ENCODE measurements around the gene FAM20B.

FAM20B gene

GRCh38 chr1:179012038-179012437 lies 13.7 kb upstream of the FAM20B start:
- TF ChIP-seq ZNF274 (IDR thresholded peaks at IDR 0.05; ENCODE audit: low read depth, low read length), result no peak
- no peak for TF ChIP-seq YY1 (IDR thresholded peaks at IDR 0.05; ENCODE audit: insufficient read depth, insufficient read length)
- no peak for TF ChIP-seq SUZ12 (IDR thresholded peaks at IDR 0.05; ENCODE audit: extremely low read depth, insufficient read depth, insufficient read length)
- Histone ChIP-seq H3K36me3 (ENCODE audit: insufficient read depth, insufficient read length, low read length) (no peaks in the 10 kb centered on the region), H3K4me3 (ENCODE audit: insufficient read length, low read depth) (no peak overlapping the region), H3K9me3 (ENCODE audit: insufficient read depth, low read length) (no peaks in the 10 kb centered on the region), H3K9ac (ENCODE audit: insufficient read length, low read depth) (no peak overlapping the region), H3K27me3 (ENCODE audit: insufficient read depth, insufficient read length) (no peaks in the 10 kb centered on the region), H3K4me1 (ENCODE audit: insufficient read depth, insufficient read length) (no peaks in the 10 kb centered on the region)
- no peak for DNase-seq (ENCODE audit: low read depth, low spot score)

GRCh38 chr1:179014123-179014522 lies 11.6 kb upstream of the FAM20B start:
- H3K9me3 ChIP-seq (ENCODE audit: insufficient read depth, low read length), result no peaks in the 10 kb centered on the region

GRCh38 chr1:179015396-179015795 lies 10.3 kb upstream of the FAM20B start:
- Histone ChIP-seq H3K9ac (ENCODE audit: insufficient read length, low read depth) (no peak overlapping the region), H3K4me1 (ENCODE audit: insufficient read depth, insufficient read length) (no peaks in the 10 kb centered on the region), H3K9me3 (ENCODE audit: insufficient read depth, low read length) (no peaks in the 10 kb centered on the region), H3K4me3 (ENCODE audit: insufficient read length, low read depth) (no peak overlapping the region), H3K27me3 (ENCODE audit: insufficient read depth, insufficient read length) (no peaks in the 10 kb centered on the region), H3K36me3 (ENCODE audit: insufficient read depth, insufficient read length, low read length) (no peaks in the 10 kb centered on the region)
- TF ChIP-seq ZNF274 (IDR thresholded peaks at IDR 0.05; ENCODE audit: low read depth, low read length), result no peak
- TF ChIP-seq YY1 (IDR thresholded peaks at IDR 0.05; ENCODE audit: insufficient read depth, insufficient read length), result no peak
- TF ChIP-seq SUZ12 (IDR thresholded peaks at IDR 0.05; ENCODE audit: extremely low read depth, insufficient read depth, insufficient read length), result no peak
- no peak for DNase-seq (ENCODE audit: low read depth, low spot score)

More at GRCh38 chr1:179014123-179014522, 11.6 kb upstream of the FAM20B start:
- Histone ChIP-seq H3K36me3 (ENCODE audit: insufficient read depth, insufficient read length, low read length) (no peaks in the 10 kb centered on the region), H3K4me1 (ENCODE audit: insufficient read depth, insufficient read length) (no peaks in the 10 kb centered on the region), H3K4me3 (ENCODE audit: insufficient read length, low read depth) (no peak overlapping the region), H3K9ac (ENCODE audit: insufficient read length, low read depth) (no peak overlapping the region), H3K27me3 (ENCODE audit: insufficient read depth, insufficient read length) (no peaks in the 10 kb centered on the region)
- no peak for TF ChIP-seq ZNF274 (IDR thresholded peaks at IDR 0.05; ENCODE audit: low read depth, low read length)
- TF ChIP-seq SUZ12 (IDR thresholded peaks at IDR 0.05; ENCODE audit: extremely low read depth, insufficient read depth, insufficient read length), result no peak
- no peak for TF ChIP-seq YY1 (IDR thresholded peaks at IDR 0.05; ENCODE audit: insufficient read depth, insufficient read length)
- no peak for DNase-seq (ENCODE audit: low read depth, low spot score)

GRCh38 chr1:179016706-179017382 lies 8.8 kb upstream of the FAM20B start:
- H3K9ac ChIP-seq (ENCODE audit: insufficient read length, low read depth), result no peak overlapping the region
- no peak for DNase-seq (ENCODE audit: low read depth, low spot score)

GRCh38 chr1:179017383-179018326 lies 8.0 kb upstream of the FAM20B start:
- no peak for TF ChIP-seq ZNF274 (IDR thresholded peaks at IDR 0.05; ENCODE audit: low read depth, low read length)
- TF ChIP-seq SUZ12 (IDR thresholded peaks at IDR 0.05; ENCODE audit: extremely low read depth, insufficient read depth, insufficient read length), result no peak
- no peak for TF ChIP-seq YY1 (IDR thresholded peaks at IDR 0.05; ENCODE audit: insufficient read depth, insufficient read length)
- H3K27me3 ChIP-seq (ENCODE audit: insufficient read depth, insufficient read length), result no peaks in the 10 kb centered on the region
- H3K36me3 ChIP-seq (ENCODE audit: insufficient read depth, insufficient read length, low read length), result no peaks in the 10 kb centered on the region
- H3K4me3 ChIP-seq (ENCODE audit: insufficient read length, low read depth), result no peak overlapping the region
- DNase-seq (ENCODE audit: low read depth, low spot score), result no peak
- no peak overlapping the region for H3K9ac ChIP-seq (ENCODE audit: insufficient read length, low read depth)
- no peaks in the 10 kb centered on the region for H3K4me1 ChIP-seq (ENCODE audit: insufficient read depth, insufficient read length)
- no peaks in the 10 kb centered on the region for H3K9me3 ChIP-seq (ENCODE audit: insufficient read depth, low read length)

More at GRCh38 chr1:179016706-179017382, 8.8 kb upstream of the FAM20B start:
- Histone ChIP-seq H3K4me3 (ENCODE audit: insufficient read length, low read depth) (no peak overlapping the region), H3K27me3 (ENCODE audit: insufficient read depth, insufficient read length) (no peaks in the 10 kb centered on the region), H3K4me1 (ENCODE audit: insufficient read depth, insufficient read length) (no peaks in the 10 kb centered on the region), H3K9me3 (ENCODE audit: insufficient read depth, low read length) (no peaks in the 10 kb centered on the region), H3K36me3 (ENCODE audit: insufficient read depth, insufficient read length, low read length) (no peaks in the 10 kb centered on the region)
- TF ChIP-seq YY1 (IDR thresholded peaks at IDR 0.05; ENCODE audit: insufficient read depth, insufficient read length), result no peak
- TF ChIP-seq SUZ12 (IDR thresholded peaks at IDR 0.05; ENCODE audit: extremely low read depth, insufficient read depth, insufficient read length), result no peak
- TF ChIP-seq ZNF274 (IDR thresholded peaks at IDR 0.05; ENCODE audit: low read depth, low read length), result no peak

GRCh38 chr1:179021873-179022272 lies 3.8 kb upstream of the FAM20B start:
- Histone ChIP-seq H3K9me3 (ENCODE audit: insufficient read depth, low read length) (no peaks in the 10 kb centered on the region), H3K9ac (ENCODE audit: insufficient read length, low read depth) (no peak overlapping the region), H3K36me3 (ENCODE audit: insufficient read depth, insufficient read length, low read length) (no peaks in the 10 kb centered on the region), H3K4me1 (ENCODE audit: insufficient read depth, insufficient read length) (no peaks in the 10 kb centered on the region), H3K4me3 (ENCODE audit: insufficient read length, low read depth) (no peak overlapping the region), H3K27me3 (ENCODE audit: insufficient read depth, insufficient read length) (peaks cover 4% of the 10 kb centered on the region)
- DNase-seq (ENCODE audit: low read depth, low spot score), result no peak
- no peak for TF ChIP-seq SUZ12 (IDR thresholded peaks at IDR 0.05; ENCODE audit: extremely low read depth, insufficient read depth, insufficient read length)
- no peak for TF ChIP-seq ZNF274 (IDR thresholded peaks at IDR 0.05; ENCODE audit: low read depth, low read length)

All from NT2/D1 (cell line).